BJ (cell line): Measurements from ENCODE around the gene CD226. TPM values are rescaled to one million over a fixed set of nuclear protein-coding genes. Genes with fewer than 3 reads are reported as not detected.

ENCODE experiments used
- CTCF ChIA-PET: fragments of 350-600 bp; formaldehyde crosslinking; extraction: SDS; loops from one replicate; lab custom pipeline; 2021; ENCODE audit warnings: antibody characterized with exemption, inconsistent platforms; lab: Yijun Ruan, JAX
- POLR2A ChIA-PET: fragments of 300-600 bp; sonication (Branson Sonifier 250); formaldehyde crosslinking; extraction: SDS; loops from one replicate; lab custom pipeline; 2021; ENCODE audit warnings: antibody characterized with exemption; lab: Charles Lee
- DNase-seq: peaks from one replicate; pipeline ENCODE4 v3.0.0-alpha.2; 2011; ENCODE audit warnings: low read depth
- H3K27me3 ChIP-seq: 2 replicates; pipeline ENCODE4 v1.6.0; 2011; ENCODE audit warnings: low read length; ENCODE audit not compliant: control insufficient read depth, insufficient read depth
- H3K36me3 ChIP-seq: 2 replicates; pipeline ENCODE4 v1.5.1; 2011; ENCODE audit warnings: low read length; ENCODE audit not compliant: control insufficient read depth, insufficient read depth
- H3K4me3 ChIP-seq: 2 replicates; pipeline ENCODE4 v1.5.1; 2011; ENCODE audit warnings: low read depth, mild to moderate bottlenecking, control low read depth, low read length
- CTCF ChIP-seq: IDR thresholded peaks from 2 replicates; pipeline ENCODE4 v1.5.1; 2011; ENCODE audit warnings: low read depth, mild to moderate bottlenecking, control low read depth, inconsistent platforms, low read length, moderate library complexity; ENCODE audit not compliant: insufficient read depth
- polyA minus RNA-seq: library from RNA; depleted of rRNA, polyadenylated mRNA; stranded (reverse); fragments of >200 nt; gene quantifications from 2 replicates; pipeline ENCODE4 v1.2.3, GENCODE V29; 2011; rRNA and poly(A)+ RNA removed
- polyA plus RNA-seq: library from polyadenylated mRNA; depleted of rRNA; stranded (reverse); fragments of >200 nt; gene quantifications from 2 replicates; pipeline ENCODE4 v1.2.3, GENCODE V29; 2011; rRNA removed

CD226 gene
- polyA plus RNA-seq (0.13 and 0.53 TPM in 2 replicates), polyA minus RNA-seq (0.98 and 1.4 TPM in 2 replicates)

GRCh38 chr18:69947361-69948133 is at the start of gene CD226:
Gene CD226 (minus strand): TSS chr18:69947873. CDS start chr18:69947406, 467 bp downstream.
- no peak for TF ChIP-seq CTCF
- Histone ChIP-seq H3K36me3 (no peaks in the 10 kb centered on the region), H3K4me3 (no peak within 1 kb of the TSS), H3K27me3 (no peaks in the 10 kb centered on the region)
- no peak for DNase-seq
- POLR2A ChIA-PET = interaction anchor here (0.7 kb wide), 1 partner anchor 12 kb away, joined by 4 read pairs; no protein-coding TSS in a partner anchor
- CTCF ChIA-PET = no interaction called here

- CTCF ChIA-PET = interaction anchor here (0.8 to 1.7 kb wide), 2 partner anchors 8 to 37 kb away, joined by 3 to 4 read pairs; no protein-coding TSS in a partner anchor
- Histone ChIP-seq H3K27me3 (no peaks in the 10 kb centered on the region), H3K36me3 (no peaks in the 10 kb centered on the region; the same call in none of the 2 replicates), H3K4me3 (no peak overlapping the region)
- TF ChIP-seq CTCF = no peak
- DNase-seq = no peak
- POLR2A ChIA-PET = no interaction called here
Observed at GRCh38 chr18:69996951-69997798, 49.5 kb upstream of the CD226 start.

GRCh38 chr18:69996417-69996816 is 48.7 kb upstream of the CD226 start:
- DNase-seq = no peak
- H3K27me3 ChIP-seq = no peaks in the 10 kb centered on the region
- H3K4me3 ChIP-seq = no peak overlapping the region
- CTCF ChIA-PET = interaction anchor here (0.8 to 1.7 kb wide), 2 partner anchors 9 to 37 kb away, joined by 3 to 4 read pairs; no protein-coding TSS in a partner anchor
- TF ChIP-seq CTCF = no peak
- POLR2A ChIA-PET = no interaction called here
- no peaks in the 10 kb centered on the region; the same call in none of the 2 replicates for H3K36me3 ChIP-seq

GRCh38 chr18:69995774-69996173 is 48.1 kb upstream of the CD226 start:
- TF ChIP-seq CTCF = no peak
- ChIA-PET POLR2A (no interaction called here), CTCF (interaction anchor here (1.7 kb wide), 1 partner anchor 9 kb away, joined by 4 read pairs; no protein-coding TSS in a partner anchor)

More at GRCh38 chr18:69995774-69996173, 48.1 kb upstream of the CD226 start:
- DNase-seq = no peak
- Histone ChIP-seq H3K27me3 (no peaks in the 10 kb centered on the region), H3K4me3 (no peak overlapping the region), H3K36me3 (no peaks in the 10 kb centered on the region; the same call in 1 of the 2 replicates)
